GM11168 (cell line): ENCODE results near the gene ADAR.

Experiments
- in situ Hi-C: fragments of 300-500 bp; cut with MboI; formaldehyde crosslinking; loops from one replicate; pipeline ENCODE4 v1.12.0; 2022; ENCODE audit warnings: low sequenced_read_pairs; ENCODE audit not compliant: unreplicated experiment

The ADAR gene

GRCh38 chr1:154536570-154536969 is 71.4 kb downstream of the ADAR start:
- in situ Hi-C loops = no loop called here

GRCh38 chr1:154533952-154534844 is 73.8 kb downstream of the ADAR start:
- in situ Hi-C loops = no loop called here
